Measurements from ENCODE around the gene UBR1.

- TF ChIP-seq, protein P1, sequence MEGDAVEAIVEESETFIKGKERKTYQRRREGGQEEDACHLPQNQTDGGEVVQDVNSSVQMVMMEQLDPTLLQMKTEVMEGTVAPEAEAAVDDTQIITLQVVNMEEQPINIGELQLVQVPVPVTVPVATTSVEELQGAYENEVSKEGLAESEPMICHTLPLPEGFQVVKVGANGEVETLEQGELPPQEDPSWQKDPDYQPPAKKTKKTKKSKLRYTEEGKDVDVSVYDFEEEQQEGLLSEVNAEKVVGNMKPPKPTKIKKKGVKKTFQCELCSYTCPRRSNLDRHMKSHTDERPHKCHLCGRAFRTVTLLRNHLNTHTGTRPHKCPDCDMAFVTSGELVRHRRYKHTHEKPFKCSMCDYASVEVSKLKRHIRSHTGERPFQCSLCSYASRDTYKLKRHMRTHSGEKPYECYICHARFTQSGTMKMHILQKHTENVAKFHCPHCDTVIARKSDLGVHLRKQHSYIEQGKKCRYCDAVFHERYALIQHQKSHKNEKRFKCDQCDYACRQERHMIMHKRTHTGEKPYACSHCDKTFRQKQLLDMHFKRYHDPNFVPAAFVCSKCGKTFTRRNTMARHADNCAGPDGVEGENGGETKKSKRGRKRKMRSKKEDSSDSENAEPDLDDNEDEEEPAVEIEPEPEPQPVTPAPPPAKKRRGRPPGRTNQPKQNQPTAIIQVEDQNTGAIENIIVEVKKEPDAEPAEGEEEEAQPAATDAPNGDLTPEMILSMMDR (IDR thresholded peaks at IDR 0.05), result no peak
- TF ChIP-seq EZH2 (IDR thresholded peaks at IDR 0.05), result no peak
- no peak for TF ChIP-seq EZH2phosphoT487 (IDR thresholded peaks at IDR 0.05)
Observed at GRCh38 chr15:42921342-42921731, 184.5 kb downstream of the UBR1 start.
